Esophagus muscularis mucosa (tissue), 4 donors: Measurements from ENCODE around the gene METAP1. TPM values are rescaled to one million over a fixed set of nuclear protein-coding genes. Genes with fewer than 3 reads are reported as not detected.

Experiments
- DNase-seq: peaks from one replicate; pipeline ENCODE4 v3.0.0-alpha.2; 2017; ENCODE audit errors: extremely low spot score
- H3K27ac ChIP-seq, 4 donors: fragments of 200-600 bp; sonication (generic); replicated peaks in 1 of 4; 1 replicate in 3 of 4; 2 replicates in 1 of 4; pipeline ENCODE4 v1.5.1; 2016 to 2019; ENCODE audit warnings: mild to moderate bottlenecking in 1 of 4
- H3K27me3 ChIP-seq, 4 donors: fragments of 200-600 bp; sonication (generic); one replicate each; pipeline versions ENCODE4 v1.5.1 to v1.6.0; 2016 to 2019
- H3K36me3 ChIP-seq, 4 donors: fragments of 200-600 bp; sonication (generic); one replicate each; pipeline ENCODE4 v1.5.1; 2016 to 2019
- H3K4me1 ChIP-seq, 4 donors: fragments of 200-600 bp; sonication (generic); one replicate each; pipeline ENCODE4 v1.5.1; 2016 to 2019
- H3K4me3 ChIP-seq, 4 donors: fragments of 200-600 bp; sonication (generic); 1 replicate in 2 of 4; 2 replicates in 2 of 4; pipeline ENCODE4 v1.5.1; 2016 to 2019; ENCODE audit warnings: mild to moderate bottlenecking in 4 of 4, moderate library complexity in 1 of 4
- H3K9me3 ChIP-seq, 4 donors: fragments of 200-600 bp; sonication (generic); 1 replicate in 3 of 4; 2 replicates in 1 of 4; pipeline ENCODE4 v1.5.1; 2016 to 2019
- CTCF ChIP-seq, 3 experiments: fragments of 200-600 bp in 2 of 3; fragments of 450-650 bp in 1 of 3; sonication (generic) in 2 of 3; IDR thresholded peaks; one replicate each; pipeline ENCODE4 v1.5.1; 2017 to 2019; ENCODE audit warnings: antibody characterized with exemption in 3 of 3, mild to moderate bottlenecking in 2 of 3, moderate library complexity in 1 of 3
- EP300 ChIP-seq: sonication (generic); formaldehyde crosslinking; IDR thresholded peaks from one replicate; pipeline ENCODE4 v1.6.1; 2017; ENCODE audit warnings: antibody characterized with exemption
- POLR2A ChIP-seq: fragments of 450-650 bp; IDR thresholded peaks from one replicate; pipeline ENCODE4 v1.6.1; 2017; ENCODE audit warnings: antibody characterized with exemption, moderate library complexity, mild to moderate bottlenecking, low read depth
- POLR2AphosphoS5 ChIP-seq, 2 donors: sonication (generic); formaldehyde crosslinking; IDR thresholded peaks; one replicate each; pipeline ENCODE4 v1.6.1; 2017; ENCODE audit warnings: antibody characterized with exemption in 2 of 2
- WGBS: methylation state at CpG from one replicate; pipeline ENCODE4 v1.1.5; 2018; 5-methylcytosine and 5-hydroxymethylcytosine counted together
- intact Hi-C: fragments of 100-400 bp; cut with DNase I; formaldehyde crosslinking; loops from one replicate; pipeline ENCODE4 v1.15.1; 2023
- total RNA-seq, 4 donors: library from RNA; depleted of rRNA; stranded (reverse); fragments of >200 nt; gene quantifications; one replicate each; pipeline versions ENCODE4 v1.1.0 to v1.2.1, GENCODE V29; 2016

Gene METAP1
- total RNA-seq, 4 donors from 2014 or later, result 38.4 to 58.1 (median 50.7) TPM

GRCh38 chr4:99076292-99076976 is 80.9 kb downstream of the METAP1 start:
- Histone ChIP-seq H3K4me3 (no peak overlapping the region), H3K4me1 (peaks cover 4 to 44% (median 30%) of the 10 kb centered on the region in 4 donors), H3K36me3 (peaks cover 76 to 100% (median 90%) of the 10 kb centered on the region in 4 donors), H3K9me3 (no peaks in the 10 kb centered on the region), H3K27me3 (no peaks in the 10 kb centered on the region), H3K27ac (no peak overlapping the region)
- no peak for TF ChIP-seq POLR2AphosphoS5 (IDR thresholded peaks at IDR 0.05)
- TF ChIP-seq EP300, result no peak
- TF ChIP-seq CTCF (IDR thresholded peaks at IDR 0.05), result no peak
- TF ChIP-seq POLR2A, result no peak
- intact Hi-C loops, result no loop called here
- DNase-seq, result no peak
- 96% methylated on average over 5 of the region's 5 CpGs for WGBS

- WGBS, result 81% methylated on average over 4 of the region's 4 CpGs
- DNase-seq, result no peak
Measured at GRCh38 chr4:99077177-99077576, 81.7 kb downstream of the METAP1 start.

GRCh38 chr4:99078336-99078735 is 82.8 kb downstream of the METAP1 start:
- no peaks in the 10 kb centered on the region for H3K27me3 ChIP-seq
- intact Hi-C loops, result no loop called here
- H3K27ac ChIP-seq, result no peak overlapping the region
- H3K36me3 ChIP-seq, result peaks cover 66 to 100% (median 89%) of the 10 kb centered on the region in 4 donors
- TF ChIP-seq POLR2AphosphoS5 (IDR thresholded peaks at IDR 0.05), result no peak
- no peak for TF ChIP-seq EP300
- no peak for TF ChIP-seq CTCF (IDR thresholded peaks at IDR 0.05)
- TF ChIP-seq POLR2A, result no peak
- 87% methylated on average over 5 of the region's 5 CpGs for WGBS
- no peak overlapping the region for H3K4me3 ChIP-seq
- peaks cover 11 to 50% (median 38%) of the 10 kb centered on the region in 4 donors for H3K4me1 ChIP-seq
- H3K9me3 ChIP-seq, result no peaks in the 10 kb centered on the region
- DNase-seq, result no peak

More at GRCh38 chr4:99077177-99077576, 81.7 kb downstream of the METAP1 start:
- Histone ChIP-seq H3K27me3 (no peaks in the 10 kb centered on the region), H3K4me3 (no peak overlapping the region), H3K36me3 (peaks cover 77 to 100% (median 91%) of the 10 kb centered on the region in 4 donors), H3K9me3 (no peaks in the 10 kb centered on the region), H3K4me1 (peaks cover 4 to 44% (median 28%) of the 10 kb centered on the region in 4 donors), H3K27ac (no peak overlapping the region)
- TF ChIP-seq POLR2A, result no peak
- no peak for TF ChIP-seq POLR2AphosphoS5 (IDR thresholded peaks at IDR 0.05)
- TF ChIP-seq CTCF (IDR thresholded peaks at IDR 0.05), result no peak
- TF ChIP-seq EP300, result no peak
- intact Hi-C loops, result no loop called here

GRCh38 chr4:99078931-99079624 is 83.6 kb downstream of the METAP1 start:
- Histone ChIP-seq H3K27me3 (no peaks in the 10 kb centered on the region), H3K9me3 (no peaks in the 10 kb centered on the region), H3K36me3 (peaks cover 65 to 100% (median 88%) of the 10 kb centered on the region in 4 donors), H3K4me1 (peaks cover 11 to 57% (median 45%) of the 10 kb centered on the region in 4 donors), H3K4me3 (no peak overlapping the region), H3K27ac (no peak overlapping the region)
- 78% methylated on average over 5 of the region's 5 CpGs for WGBS
- intact Hi-C loops, result no loop called here
- DNase-seq, result no peak
- TF ChIP-seq EP300, result no peak
- no peak for TF ChIP-seq POLR2AphosphoS5 (IDR thresholded peaks at IDR 0.05)
- no peak for TF ChIP-seq POLR2A
- TF ChIP-seq CTCF (IDR thresholded peaks at IDR 0.05), result no peak
